Chondrocyte (in vitro differentiated cells): ENCODE measurements around the gene B3GAT3. TPM values are rescaled to one million over a fixed set of nuclear protein-coding genes. Genes with fewer than 3 reads are reported as not detected.

Source experiments
- DNase-seq: peaks from one replicate; pipeline ENCODE4 v3.0.0; 2021; ENCODE audit warnings: mixed read lengths, low spot score
- H3K27ac Mint-ChIP-seq: one replicate; pipeline ENCODE4 v1.8.0; 2021; ENCODE audit warnings: mild to moderate bottlenecking, moderate library complexity, mixed read lengths; ENCODE audit not compliant: unreplicated experiment
- H3K27me3 Mint-ChIP-seq: 2 replicates; pipeline ENCODE4 v1.8.0; 2021; ENCODE audit warnings: low read depth, mixed read lengths
- H3K36me3 Mint-ChIP-seq: 2 replicates; pipeline ENCODE4 v1.8.0; 2021; ENCODE audit warnings: low read depth, mixed read lengths
- H3K4me1 Mint-ChIP-seq: 2 replicates; pipeline ENCODE4 v1.8.0; 2021; ENCODE audit warnings: low read depth, mild to moderate bottlenecking, mixed read lengths
- H3K4me3 Mint-ChIP-seq: one replicate; pipeline ENCODE4 v1.8.0; 2021; ENCODE audit warnings: mild to moderate bottlenecking, moderate library complexity, mixed read lengths; ENCODE audit not compliant: unreplicated experiment
- H3K9me3 Mint-ChIP-seq: 2 replicates; pipeline ENCODE4 v1.8.0; 2021; ENCODE audit warnings: low read depth, mixed read lengths
- CTCF ChIP-seq: fragments of 200-600 bp; sonication (generic); IDR thresholded peaks from 2 replicates; pipeline ENCODE4 v1.5.0; 2021; ENCODE audit warnings: antibody characterized with exemption, mild to moderate bottlenecking, moderate library complexity
- total RNA-seq: library from RNA; stranded (reverse); gene quantifications from 3 replicates; pipeline ENCODE4 v1.2.1, GENCODE V29; 2021

The B3GAT3 gene
- total RNA-seq, 1 donor from 2014 or later = 37.7 TPM

- Mint-ChIP-seq H3K9me3 (no peaks in the 10 kb centered on the region), H3K27ac (no peak overlapping the region), H3K4me3 (no peak overlapping the region), H3K36me3 (peaks cover 11% of the 10 kb centered on the region), H3K4me1 (peaks cover 37% of the 10 kb centered on the region), H3K27me3 (no peaks in the 10 kb centered on the region)
- DNase-seq = no peak
- no peak for TF ChIP-seq CTCF
Measured at GRCh38 chr11:62603776-62604299, 17.9 kb downstream of the B3GAT3 start.

DNA sequence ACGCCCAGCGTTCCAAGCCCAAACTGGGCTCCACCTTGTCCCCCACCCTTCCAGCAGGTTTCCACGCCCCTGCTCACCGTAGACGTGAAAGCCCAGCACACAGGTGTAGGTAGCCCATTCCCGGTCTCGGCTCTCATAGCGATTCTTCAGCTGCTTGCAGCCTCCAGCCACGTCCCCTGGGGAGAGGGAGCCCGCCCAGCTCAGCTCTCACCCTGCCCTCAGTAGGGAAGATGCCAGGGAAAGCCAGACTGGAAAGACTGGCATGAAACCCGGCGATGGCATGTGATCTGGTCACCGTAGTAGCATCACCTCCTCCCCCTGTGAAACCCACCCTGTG is 18.7 kb downstream of the B3GAT3 start:
- Mint-ChIP-seq H3K36me3 (peaks cover 14% of the 10 kb centered on the region), H3K27ac (peak overlapping the region; percentile 1), H3K4me3 (no peak overlapping the region), H3K27me3 (no peaks in the 10 kb centered on the region), H3K4me1 (peaks cover 40% of the 10 kb centered on the region), H3K9me3 (no peaks in the 10 kb centered on the region)
- DNase-seq = no peak
- TF ChIP-seq CTCF = no peak

GRCh38 chr11:62602141-62603071 is 19.4 kb downstream of the B3GAT3 start:
- no peak for DNase-seq
- Mint-ChIP-seq H3K4me3 (peak overlapping the region; percentile 80), H3K36me3 (peaks cover 17% of the 10 kb centered on the region), H3K27me3 (no peaks in the 10 kb centered on the region), H3K4me1 (peaks cover 40% of the 10 kb centered on the region), H3K27ac (peak overlapping the region; percentile 81), H3K9me3 (no peaks in the 10 kb centered on the region)
- TF ChIP-seq CTCF = no peak

DNA sequence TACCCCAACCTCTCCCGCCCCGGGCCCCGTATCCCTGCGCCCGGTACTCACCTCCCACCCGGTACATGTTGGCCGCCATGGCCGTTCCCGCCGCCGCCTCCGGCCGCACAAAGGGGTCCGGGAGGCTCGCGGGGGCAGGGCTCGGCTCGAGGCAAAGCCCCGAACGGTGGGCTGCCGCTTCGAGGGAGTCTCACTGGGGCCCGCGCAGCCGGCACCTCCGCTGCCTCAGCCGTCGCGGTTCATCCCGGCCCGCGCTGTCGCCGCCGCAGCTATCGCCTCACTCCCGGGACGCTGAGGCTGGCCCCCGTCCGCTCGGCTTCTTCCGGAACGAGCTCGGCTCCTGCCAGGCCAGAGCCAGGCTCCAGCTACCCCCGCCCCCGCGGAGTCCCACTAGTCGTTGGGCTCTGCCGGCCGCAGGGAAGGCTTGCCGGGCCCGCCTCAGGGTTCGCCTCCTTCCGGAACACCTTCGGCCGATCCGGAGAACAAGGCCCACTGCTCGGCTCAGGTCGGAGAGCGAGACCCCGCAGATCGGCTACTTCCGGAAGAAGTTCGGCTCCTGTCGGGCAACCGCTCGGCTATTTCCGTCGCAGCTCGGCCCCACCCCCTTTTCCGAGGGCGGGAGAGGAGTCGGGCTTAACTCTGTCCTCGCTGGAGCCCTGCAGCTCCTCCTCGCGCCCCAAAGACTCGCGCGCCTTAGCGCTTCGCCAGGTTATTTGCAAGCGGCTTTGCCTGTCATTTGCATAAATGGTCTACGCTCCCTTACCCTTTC is 20.2 kb downstream of the B3GAT3 start, which contains the start of gene MTA2:
Gene MTA2 (minus strand): TSS at position 494 of the 769 bp plus-strand sequence. CDS start 415 bp downstream, at position 79.
- peak; percentile 3 for TF ChIP-seq CTCF
- Mint-ChIP-seq H3K4me3 (peak within 1 kb of the TSS; percentile 80), H3K36me3 (peaks cover 19% of the 10 kb centered on the region), H3K9me3 (no peaks in the 10 kb centered on the region), H3K27ac (peak within 1 kb of the TSS; percentile 81), H3K27me3 (no peaks in the 10 kb centered on the region), H3K4me1 (peaks cover 40% of the 10 kb centered on the region)
- peak; percentile 99 for DNase-seq

- peaks cover 18% of the 10 kb centered on the region for H3K36me3 Mint-ChIP-seq
- H3K4me1 Mint-ChIP-seq = peaks cover 40% of the 10 kb centered on the region
- H3K27ac Mint-ChIP-seq = peak overlapping the region; percentile 74
- no peaks in the 10 kb centered on the region for H3K9me3 Mint-ChIP-seq
- no peak for TF ChIP-seq CTCF
- H3K4me3 Mint-ChIP-seq = peak overlapping the region; percentile 80
- no peak for DNase-seq
- no peaks in the 10 kb centered on the region for H3K27me3 Mint-ChIP-seq
Measured at GRCh38 chr11:62601122-62601371, 20.7 kb downstream of the B3GAT3 start.
